HTERT RPE-1 (cell line): ENCODE measurements around the gene MROH7.

ENCODE experiments used
- in situ Hi-C: fragments of 300-500 bp; cut with MboI; formaldehyde crosslinking; loops from 4 replicates; pipeline ENCODE4 v1.14.3; 2020; ENCODE audit warnings: low sequenced_read_pairs

MROH7 gene

DNA sequence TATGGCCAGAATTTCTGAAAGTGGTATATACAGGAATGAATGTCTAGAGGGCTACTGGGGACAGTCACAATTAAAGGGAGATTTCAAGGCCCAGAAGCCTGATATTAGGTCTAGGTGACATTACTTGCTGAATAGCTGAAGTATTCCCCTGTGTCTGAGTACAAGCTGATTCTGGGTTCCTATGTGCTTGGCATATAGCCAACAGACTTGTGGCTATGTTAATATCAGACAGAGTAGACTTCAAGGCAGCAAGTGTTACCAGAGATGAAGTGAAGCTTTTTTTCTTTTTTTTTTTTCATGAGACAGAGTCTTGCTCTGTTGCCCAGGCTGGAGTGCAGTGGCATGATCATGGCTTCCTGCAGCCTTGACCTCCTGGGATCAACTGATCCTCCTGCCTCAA is 82.4 kb downstream of the MROH7 start:
- in situ Hi-C loops: no loop called here

DNA sequence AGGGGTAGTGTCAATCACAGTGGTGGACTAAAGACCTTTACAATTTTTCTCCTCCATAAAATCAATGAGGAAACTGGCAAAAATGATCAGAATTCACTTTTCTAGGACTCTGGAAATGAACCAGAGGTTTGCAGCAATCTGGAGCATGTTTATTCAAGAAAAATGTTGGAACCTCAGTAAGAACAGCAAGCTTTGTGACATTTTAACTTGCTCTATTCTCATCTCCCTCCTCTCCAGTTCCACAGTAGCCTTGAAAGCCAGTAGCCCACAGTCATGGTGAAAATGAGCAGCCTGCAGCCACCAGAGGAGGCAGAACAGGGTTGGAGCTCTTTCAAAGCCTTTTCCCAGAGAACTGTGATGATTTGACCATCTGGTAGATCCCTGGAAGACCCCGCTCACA is 83.2 kb downstream of the MROH7 start:
- in situ Hi-C loops: no loop called here

DNA sequence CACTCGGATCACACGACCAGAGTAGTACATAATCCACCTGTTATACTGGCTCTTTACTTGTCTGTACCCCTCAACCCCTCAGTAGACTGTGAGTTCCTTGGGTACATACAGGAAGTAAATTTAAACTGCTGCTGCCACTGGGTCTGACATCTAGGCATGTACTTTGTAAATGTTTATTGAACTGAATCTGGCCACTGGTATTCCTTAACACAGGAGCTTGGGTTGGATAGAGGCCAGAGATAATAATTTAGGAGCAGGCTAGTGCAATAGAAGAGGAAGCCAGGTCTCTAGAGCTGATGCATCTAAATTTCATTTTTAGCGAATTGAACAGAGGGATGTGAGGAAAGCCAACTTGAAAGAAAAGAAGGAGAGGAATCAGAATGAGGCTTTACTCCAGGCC is 86.4 kb downstream of the MROH7 start:
- in situ Hi-C loops: no loop called here

DNA sequence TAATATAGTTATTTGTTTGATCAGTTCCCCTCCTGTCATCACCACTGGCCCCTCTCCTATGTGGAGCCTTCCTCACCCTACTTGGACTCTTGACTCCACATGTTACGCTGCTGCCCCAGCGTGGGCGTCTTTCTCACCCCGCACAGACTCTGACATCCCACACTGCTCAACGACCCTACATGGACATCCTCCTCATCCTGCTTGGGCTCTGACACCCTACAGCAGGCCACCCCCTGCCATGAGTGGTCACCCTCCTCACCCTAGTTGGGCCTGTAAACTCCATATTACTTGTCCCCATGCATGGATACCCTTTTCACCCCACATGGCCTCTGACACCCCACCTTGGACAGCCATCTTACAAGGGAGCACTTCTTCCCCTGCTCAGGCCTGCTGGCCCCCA is 95.1 kb downstream of the MROH7 start:
- in situ Hi-C loops: no loop called here

DNA sequence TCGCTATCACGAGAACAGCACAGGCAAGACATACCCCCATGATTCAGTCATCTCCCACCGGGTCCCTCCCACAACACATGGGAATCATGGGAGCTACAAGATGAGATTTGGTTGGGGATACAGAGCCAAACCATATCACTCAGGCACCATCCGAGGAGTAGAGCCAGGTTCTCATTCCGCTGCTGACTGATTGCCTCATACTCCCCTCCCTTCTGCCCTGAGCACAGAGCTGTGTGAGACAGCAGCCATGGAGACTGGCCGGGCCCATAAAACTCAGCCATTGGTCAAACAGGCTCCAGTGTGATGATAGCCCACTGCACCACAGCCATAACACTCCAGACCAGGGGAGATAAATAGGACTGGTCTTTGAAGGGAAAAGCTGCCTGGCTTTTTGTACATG is 96.7 kb downstream of the MROH7 start:
- in situ Hi-C loops: no loop called here

DNA sequence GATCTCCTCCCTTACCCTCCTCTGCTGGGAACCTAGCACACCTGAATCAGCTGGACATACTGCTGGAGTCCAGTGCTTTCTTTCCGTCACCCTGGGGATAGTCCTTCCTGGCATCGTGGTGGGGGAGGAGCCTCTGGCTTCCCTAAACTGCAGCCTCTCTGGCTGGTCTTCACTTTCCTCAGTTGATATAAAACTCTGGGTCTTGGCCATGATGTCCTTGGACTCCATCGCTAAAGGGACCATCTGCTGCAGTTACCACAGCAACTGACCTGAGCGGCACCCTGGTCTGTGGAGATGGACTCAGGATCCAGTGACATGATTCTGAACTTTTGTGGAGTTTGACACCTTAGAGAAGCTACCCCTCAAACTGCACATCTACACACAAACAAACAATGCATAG is 99.9 kb downstream of the MROH7 start:
- in situ Hi-C loops: no loop called here

DNA sequence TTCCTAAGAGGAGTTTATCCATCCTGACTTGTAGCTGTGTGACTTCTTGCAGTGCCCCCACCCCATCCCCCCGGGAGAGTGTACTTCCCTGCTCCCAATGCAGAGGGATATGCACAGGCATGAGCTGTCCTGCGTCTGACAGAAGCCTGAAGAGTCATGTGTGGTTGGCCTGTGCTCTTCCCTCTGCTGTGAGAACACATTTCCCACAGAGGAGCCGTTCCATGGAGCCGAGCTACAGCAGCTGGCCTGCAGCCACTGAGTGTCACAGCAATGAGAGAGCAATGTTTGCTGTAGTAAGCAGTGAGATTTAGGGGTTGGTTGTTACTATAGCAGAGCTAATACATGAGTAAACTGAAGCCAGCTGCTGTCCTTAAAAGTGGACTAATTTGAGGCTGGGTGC is 100.7 kb downstream of the MROH7 start:
- in situ Hi-C loops: no loop called here

DNA sequence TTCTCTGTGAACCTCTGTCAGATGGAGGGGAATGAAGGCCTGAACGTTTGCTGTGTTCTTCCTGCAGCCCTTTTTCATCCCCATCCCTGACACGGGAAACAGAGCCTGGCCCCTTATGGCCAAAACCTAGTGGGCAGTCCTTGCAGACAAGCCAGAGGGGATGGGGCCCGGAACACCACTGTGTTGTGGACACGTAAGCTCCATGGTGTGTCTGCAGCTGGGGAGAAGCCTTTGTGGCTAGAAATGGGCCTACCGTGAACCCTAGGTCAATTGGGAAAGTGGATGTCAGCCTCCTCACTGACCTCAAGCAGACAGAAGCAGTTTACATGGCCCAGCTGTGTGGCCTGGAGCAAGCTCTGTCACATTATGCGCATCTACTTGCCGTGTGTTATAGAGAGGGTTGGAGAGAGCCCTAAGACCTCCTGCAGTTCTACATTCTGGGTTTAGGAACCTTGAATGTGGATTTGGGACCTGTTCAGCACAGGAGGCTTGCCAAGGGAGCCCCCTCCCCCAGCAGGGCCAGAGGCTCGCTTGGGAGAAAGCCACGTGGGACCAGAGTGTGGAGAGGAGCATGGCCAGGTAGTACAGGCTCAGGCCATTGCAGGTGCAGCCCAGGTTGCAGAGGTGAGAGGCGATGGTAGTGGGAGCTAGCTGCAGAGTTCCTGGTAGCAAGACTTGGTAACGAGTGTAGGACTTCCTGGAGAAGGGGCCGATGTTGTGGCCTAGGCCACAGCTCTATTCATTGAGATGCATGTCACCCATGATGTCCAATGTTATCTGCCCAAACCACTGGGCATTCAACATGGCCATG is 102.0 kb downstream of the MROH7 start:
- in situ Hi-C loops: no loop called here

DNA sequence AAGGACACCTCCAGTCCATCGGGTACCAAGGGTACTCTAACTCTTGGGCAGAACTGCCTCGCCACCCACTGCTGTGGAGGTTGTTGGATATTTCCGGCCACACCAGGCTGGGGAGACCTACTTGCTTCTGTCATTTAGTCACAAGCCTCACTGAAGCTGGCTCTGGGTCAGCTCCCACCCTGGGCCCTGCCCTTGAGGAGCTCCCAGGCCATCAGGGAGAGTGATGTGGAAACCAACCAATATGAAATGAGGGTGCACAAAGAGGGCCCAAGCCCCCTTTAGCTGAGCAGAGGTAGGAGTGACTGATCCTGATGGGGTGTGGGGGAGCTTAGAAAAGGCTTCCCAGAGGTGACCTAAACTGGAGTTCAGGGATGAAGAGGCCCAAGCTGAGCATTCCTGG is 103.1 kb downstream of the MROH7 start:
- in situ Hi-C loops: no loop called here

DNA sequence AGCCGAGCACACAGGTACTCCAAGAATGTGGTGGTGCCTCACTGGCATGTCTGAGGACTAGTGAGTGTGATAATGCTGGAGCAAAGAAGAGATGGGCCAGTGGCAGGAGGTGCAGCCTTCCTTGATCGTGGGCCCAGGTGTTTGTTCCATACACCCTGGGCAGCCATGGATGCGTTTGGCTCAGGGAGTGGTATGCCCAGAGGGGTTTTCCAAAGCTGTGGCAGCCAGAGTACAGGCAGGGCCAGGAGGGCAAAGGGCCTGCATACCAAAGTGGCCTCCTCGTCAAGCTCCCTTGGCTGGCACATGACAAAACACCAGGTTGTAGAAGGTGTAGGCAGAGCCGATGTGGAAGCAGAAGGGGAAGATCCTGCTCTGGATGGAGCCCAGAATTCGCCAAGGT is 103.7 kb downstream of the MROH7 start:
- in situ Hi-C loops: no loop called here

DNA sequence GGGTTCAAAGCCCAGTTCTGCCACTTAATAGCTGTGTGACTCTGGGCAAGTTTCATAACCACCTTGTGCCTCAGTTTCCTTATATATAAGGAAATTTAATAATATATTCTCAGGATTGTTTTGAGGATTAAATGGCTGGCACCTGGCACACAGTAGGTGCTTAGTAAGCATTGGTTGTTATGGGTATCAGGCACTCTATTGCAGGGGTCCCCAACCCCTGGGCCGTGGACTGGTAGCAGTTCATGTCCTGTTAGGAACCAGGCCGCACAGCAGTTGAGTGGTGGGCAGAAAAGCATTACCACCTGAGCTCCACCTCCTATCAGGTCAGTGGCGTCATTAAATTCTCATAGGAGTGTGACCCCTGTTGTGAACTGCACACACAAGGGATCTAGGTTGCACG is 104.3 kb downstream of the MROH7 start:
- in situ Hi-C loops: no loop called here

DNA sequence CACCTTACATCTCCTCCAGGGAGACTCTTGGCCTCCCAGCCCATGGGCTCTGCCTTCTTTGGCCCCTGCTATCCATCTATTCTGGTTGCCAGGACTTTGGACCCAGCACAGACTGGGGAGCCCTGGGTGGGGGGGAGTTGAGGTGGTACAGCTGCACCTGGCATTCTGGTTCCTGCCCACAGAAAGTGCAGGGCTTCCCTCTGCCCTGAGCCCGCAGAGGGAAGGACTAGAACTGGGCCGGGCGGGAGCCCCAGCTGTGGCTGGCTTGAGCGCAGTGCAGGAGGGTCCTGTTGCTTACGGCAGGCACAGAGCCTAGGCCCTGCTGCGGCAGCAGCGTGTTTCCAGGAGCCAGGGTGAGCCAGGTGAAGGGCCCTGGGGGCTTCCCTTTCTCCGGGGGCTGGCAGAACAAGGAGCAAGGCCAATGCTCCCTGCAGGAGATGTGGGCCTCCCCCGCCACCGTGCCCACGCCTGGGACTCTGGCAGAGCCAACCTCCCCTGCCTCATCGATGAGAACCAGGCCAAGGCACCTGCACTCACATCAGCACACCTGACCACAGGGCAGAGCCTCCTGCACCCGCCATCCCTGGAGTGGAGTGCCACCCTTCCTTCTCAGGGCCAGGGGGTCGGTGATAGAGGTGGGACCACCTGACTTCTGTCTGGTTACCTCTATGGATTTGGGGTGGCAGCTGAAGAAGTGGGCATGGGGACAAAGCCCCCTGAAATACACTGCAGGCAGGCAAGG is 106.7 kb downstream of the MROH7 start:
- in situ Hi-C loops: no loop called here

DNA sequence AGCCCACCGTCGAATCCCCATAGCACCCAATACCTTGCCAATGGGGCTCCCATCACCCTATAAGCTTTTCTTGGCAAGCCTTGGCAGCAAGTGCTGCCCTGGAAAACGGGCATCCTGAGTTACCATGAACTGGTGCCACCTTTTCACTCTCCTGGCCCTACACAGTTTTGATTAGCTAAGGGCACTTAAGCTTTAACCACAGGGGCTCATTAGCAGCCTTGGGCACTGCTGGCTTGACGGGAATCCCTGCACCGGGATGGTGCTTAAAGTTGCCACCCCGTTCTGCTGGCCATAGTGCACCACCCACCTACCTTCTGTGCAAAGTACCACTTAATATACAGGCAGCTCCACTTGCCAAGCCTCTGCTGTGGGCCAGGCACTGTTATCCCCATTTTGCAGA is 109.0 kb downstream of the MROH7 start:
- in situ Hi-C loops: no loop called here

DNA sequence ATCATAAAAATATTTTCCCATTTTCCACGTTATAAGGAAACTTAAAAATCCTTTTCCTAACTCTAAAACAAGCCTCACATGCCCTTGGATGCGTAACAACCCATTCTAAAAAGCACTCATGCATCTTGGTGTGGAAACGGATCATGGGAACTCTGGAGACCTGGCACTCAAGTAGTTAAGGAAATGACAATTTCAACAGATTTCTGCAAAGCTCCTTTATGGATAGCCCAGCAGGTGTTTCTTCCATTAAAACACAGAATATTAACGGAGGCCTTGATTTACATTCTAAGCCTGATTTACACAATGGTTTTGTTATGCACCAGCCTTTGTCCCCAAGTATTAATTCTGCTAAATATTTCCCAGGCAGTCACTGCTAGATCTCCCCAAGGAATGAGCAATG is 109.8 kb downstream of the MROH7 start:
- in situ Hi-C loops: no loop called here

DNA sequence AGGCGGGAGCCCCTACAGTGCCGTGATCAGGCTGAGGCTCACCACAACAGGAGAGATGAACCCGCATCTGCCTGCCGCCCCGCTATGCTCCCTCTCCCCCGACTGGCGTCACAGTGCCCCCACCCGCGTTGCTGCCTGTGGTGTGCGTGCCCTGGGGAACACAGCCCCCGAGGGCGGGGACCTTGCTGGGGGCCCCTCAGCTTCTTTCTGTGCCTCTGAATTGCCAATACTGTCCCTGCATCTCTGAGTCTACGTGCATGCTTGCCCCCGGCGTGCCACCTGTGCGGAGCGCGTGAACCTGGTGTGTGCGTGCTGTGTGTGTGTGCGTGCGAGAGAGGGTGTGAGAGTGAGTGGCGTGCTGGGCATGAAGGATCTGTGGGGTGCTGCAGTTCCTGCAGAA is 112.5 kb downstream of the MROH7 start:
- in situ Hi-C loops: no loop called here

DNA sequence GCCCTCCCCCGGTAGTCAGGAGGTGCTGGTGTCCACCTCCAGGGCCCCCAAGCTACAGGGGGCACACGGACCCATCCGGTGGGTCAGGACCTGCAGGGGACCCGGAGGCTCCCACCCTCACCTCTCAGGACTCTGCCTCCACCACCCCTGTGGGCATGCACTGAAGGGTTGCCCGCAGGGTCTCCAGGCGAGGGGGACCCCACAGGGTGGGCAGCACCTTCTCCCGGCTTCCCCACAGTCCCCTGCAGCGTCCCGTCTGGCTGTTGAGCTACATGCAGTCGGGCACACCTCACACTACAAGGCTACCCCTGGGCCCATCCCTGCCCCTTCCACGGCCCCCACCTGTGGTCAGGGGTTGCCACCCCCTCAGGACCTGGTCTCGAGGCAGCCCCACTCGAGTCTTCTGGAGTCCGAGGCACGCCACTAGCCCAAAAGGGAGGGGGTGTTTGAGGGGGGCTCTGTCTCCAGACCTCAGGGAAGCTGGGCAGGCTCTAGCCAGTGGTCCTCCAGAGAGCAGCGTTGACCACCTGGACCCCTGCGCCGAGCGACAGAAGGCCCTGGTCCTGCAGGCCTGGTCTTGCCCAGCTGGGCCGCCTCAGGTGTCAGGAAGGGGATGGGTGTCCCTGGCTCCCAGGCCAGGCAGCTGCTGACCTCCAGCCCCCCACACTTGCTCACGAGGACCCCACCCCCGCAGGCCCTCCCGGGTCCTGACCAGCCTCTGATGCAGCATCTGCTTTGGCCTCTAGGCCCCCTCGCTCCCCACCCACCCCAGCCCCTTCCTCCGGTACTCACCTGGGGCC is 113.1 kb downstream of the MROH7 start:
- in situ Hi-C loops: no loop called here

DNA sequence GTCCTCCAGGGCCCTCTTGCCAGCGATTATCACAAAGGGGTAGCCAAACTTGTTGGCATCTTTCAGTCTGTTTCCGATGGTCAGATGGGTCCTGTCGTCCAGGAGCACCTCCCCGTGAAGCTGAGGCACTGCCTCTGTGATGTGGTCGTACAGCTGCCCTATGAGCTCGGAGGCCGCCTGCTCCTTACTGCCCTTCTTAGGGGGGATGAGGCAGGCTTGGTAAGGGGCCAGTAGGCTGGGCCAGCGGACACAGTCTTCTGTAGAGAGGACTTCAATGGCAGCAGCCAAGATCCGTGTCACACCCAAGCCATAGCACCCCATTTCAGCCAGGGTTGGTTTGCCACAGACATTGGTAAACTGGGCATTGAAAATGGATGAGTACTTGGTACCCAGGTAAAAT is 116.2 kb downstream of the MROH7 start:
- in situ Hi-C loops: no loop called here

DNA sequence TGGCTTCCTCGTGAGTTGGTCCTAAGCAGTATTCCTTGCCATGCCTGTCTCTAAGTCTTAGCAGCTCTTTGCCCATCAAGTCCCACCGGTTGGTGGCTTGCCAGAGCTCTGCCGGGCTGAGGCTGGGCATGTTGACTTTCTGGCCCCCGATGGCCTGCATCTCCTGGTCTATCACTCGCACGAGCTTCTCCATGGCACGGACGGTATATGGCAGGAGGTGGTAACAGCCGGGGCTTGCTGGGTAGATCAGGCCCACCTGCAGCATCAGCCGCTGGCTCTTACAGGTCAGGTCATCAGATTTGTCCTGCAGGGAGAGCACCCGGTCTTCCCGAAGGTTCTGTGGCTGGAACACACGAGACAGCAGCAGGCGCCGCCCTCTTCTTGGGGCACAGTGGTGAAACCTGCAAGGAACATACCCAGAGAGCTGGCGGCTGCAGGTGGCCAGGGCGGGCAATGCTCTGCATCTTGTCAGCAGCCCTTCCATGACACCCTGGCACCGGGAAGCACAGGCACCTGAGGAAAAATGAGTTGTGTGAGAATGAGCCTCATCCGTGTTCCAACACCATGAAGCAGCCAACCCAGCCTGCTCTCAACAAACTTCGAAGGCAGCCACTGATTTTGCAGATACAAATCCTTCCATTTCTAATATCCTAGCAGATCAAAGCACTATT is 117.2 kb downstream of the MROH7 start:
- in situ Hi-C loops: no loop called here
